Stomach (tissue), 4 donors: Measurements from ENCODE around the gene ESPN.

Experiments used
- CTCF ChIP-seq, 7 experiments: fragments of 450-650 bp in 4 of 7; fragments of 200-600 bp in 3 of 7; sonication (generic) in 3 of 7; IDR thresholded peaks; one replicate each; pipeline ENCODE4 v1.5.1; 2016 to 2019; ENCODE audit warnings: antibody characterized with exemption in 7 of 7, control low read depth in 2 of 7, mild to moderate bottlenecking in 1 of 7
- POLR2A ChIP-seq, 4 donors: fragments of 450-650 bp; IDR thresholded peaks; one replicate each; pipeline ENCODE4 v1.6.1; 2016; ENCODE audit warnings: antibody characterized with exemption in 4 of 4, control low read depth in 2 of 4, mild to moderate bottlenecking in 1 of 4, moderate library complexity in 1 of 4
- POLR2AphosphoS5 ChIP-seq, 3 donors: sonication (generic); formaldehyde crosslinking; IDR thresholded peaks; one replicate each; pipeline ENCODE4 v1.6.1; 2016; ENCODE audit warnings: antibody characterized with exemption in 3 of 3

- TF ChIP-seq POLR2AphosphoS5 (IDR thresholded peaks at IDR 0.05) (peak in 2 of 3 donors; percentile 63 to 69), CTCF (IDR thresholded peaks at IDR 0.05) (no peak), POLR2A (IDR thresholded peaks at IDR 0.05) (no peak)
Measured at GRCh38 chr1:6471970-6472368, 47.4 kb downstream of the ESPN start.
